Neuronal stem cell (in vitro differentiated cells): ENCODE measurements around the gene TFB2M.

Experiments used
- DNase-seq: peaks from one replicate; pipeline ENCODE4 v3.0.0-alpha.2; 2013; ENCODE audit warnings: low spot score
- H2AFZ ChIP-seq: one replicate; pipeline ENCODE4 v1.6.1; 2013; ENCODE audit warnings: mild to moderate bottlenecking, low read length, inconsistent platforms
- H2AK5ac ChIP-seq: 2 replicates; pipeline ENCODE4 v1.6.1; 2013; ENCODE audit warnings: low read depth, mild to moderate bottlenecking, inconsistent platforms, low read length, moderate library complexity, mixed read lengths
- H2BK120ac ChIP-seq: 2 replicates; pipeline ENCODE4 v1.6.1; 2013; ENCODE audit warnings: low read depth, mild to moderate bottlenecking, inconsistent platforms, low read length, moderate library complexity, mixed read lengths
- H2BK12ac ChIP-seq: one replicate; pipeline ENCODE4 v1.6.1; 2013; ENCODE audit warnings: low read length, inconsistent platforms
- H2BK15ac ChIP-seq: 2 replicates; pipeline ENCODE4 v1.6.1; 2013; ENCODE audit warnings: mild to moderate bottlenecking, low read length, inconsistent platforms, mixed read lengths
- H2BK5ac ChIP-seq: one replicate; pipeline ENCODE4 v1.6.1; 2013; ENCODE audit warnings: inconsistent platforms, mild to moderate bottlenecking, low read length, moderate library complexity
- H3K14ac ChIP-seq: one replicate; pipeline ENCODE4 v1.6.1; 2013; ENCODE audit warnings: low read length, inconsistent platforms
- H3K18ac ChIP-seq: 2 replicates; pipeline ENCODE4 v1.6.1; 2013; ENCODE audit warnings: low read length, inconsistent platforms
- H3K23ac ChIP-seq: 2 replicates; pipeline ENCODE4 v1.6.1; 2013; ENCODE audit warnings: low read depth, mild to moderate bottlenecking, mixed read lengths, low read length, inconsistent platforms; ENCODE audit not compliant: poor library complexity
- H3K27ac ChIP-seq: replicated peaks from 3 replicates; pipeline ENCODE4 v1.5.1; 2013; ENCODE audit warnings: low read length, inconsistent platforms
- H3K27me3 ChIP-seq, 3 experiments: 2 replicates each; pipeline ENCODE4 v1.6.1; 2013; ENCODE audit warnings: low read length in 3 of 3, mild to moderate bottlenecking in 2 of 3, inconsistent platforms in 1 of 3, low read depth in 1 of 3, mixed read lengths in 1 of 3, moderate library complexity in 1 of 3; ENCODE audit not compliant: control insufficient read depth in 3 of 3, insufficient read depth in 3 of 3
- H3K36me3 ChIP-seq, 2 donors: replicated peaks in 1 of 2; 2 replicates each; pipeline ENCODE4 v1.6.1; 2013; ENCODE audit warnings: low read length in 2 of 2; ENCODE audit not compliant: control insufficient read depth in 2 of 2, insufficient read depth in 2 of 2
- H3K4ac ChIP-seq: 2 replicates; pipeline ENCODE4 v1.6.1; 2013; ENCODE audit warnings: inconsistent platforms, mild to moderate bottlenecking, low read length, moderate library complexity
- H3K4me1 ChIP-seq, 2 donors: 1 replicate in 1 of 2; 2 replicates in 1 of 2; pipeline ENCODE4 v1.6.1; 2013; ENCODE audit warnings: low read length in 2 of 2, low read depth in 1 of 2; ENCODE audit not compliant: control insufficient read depth in 2 of 2, insufficient read depth in 1 of 2
- H3K4me2 ChIP-seq: one replicate; pipeline ENCODE4 v1.6.1; 2013; ENCODE audit warnings: mild to moderate bottlenecking, low read length, inconsistent platforms; ENCODE audit not compliant: insufficient read depth, poor library complexity, severe bottlenecking
- H3K4me3 ChIP-seq, 2 donors: 2 replicates each; pipeline ENCODE4 v1.5.1; 2013; ENCODE audit warnings: low read length in 2 of 2, mild to moderate bottlenecking in 2 of 2, inconsistent platforms in 1 of 2, moderate library complexity in 1 of 2
- H3K79me1 ChIP-seq: one replicate; pipeline ENCODE4 v1.6.1; 2013; ENCODE audit warnings: low read depth, mild to moderate bottlenecking, inconsistent platforms, low read length, moderate library complexity
- H3K9ac ChIP-seq: one replicate; pipeline ENCODE4 v1.6.1; 2013; ENCODE audit warnings: mild to moderate bottlenecking, low read depth, low read length, inconsistent platforms; ENCODE audit not compliant: poor library complexity
- H3K9me3 ChIP-seq, 2 donors: replicated peaks in 1 of 2; 2 replicates each; pipeline versions ENCODE3 to v1.6.1; 2013; ENCODE audit warnings: low read length in 2 of 2, mild to moderate bottlenecking in 2 of 2, inconsistent platforms in 1 of 2, low read depth in 1 of 2, mixed read lengths in 1 of 2, moderate library complexity in 1 of 2; ENCODE audit not compliant: control insufficient read depth in 2 of 2, insufficient read depth in 1 of 2
- H4K8ac ChIP-seq: one replicate; pipeline ENCODE4 v1.6.1; 2013; ENCODE audit warnings: low read depth, mild to moderate bottlenecking, inconsistent platforms, low read length, moderate library complexity
- H4K91ac ChIP-seq: one replicate; pipeline ENCODE4 v1.6.1; 2013; ENCODE audit warnings: low read length, low read depth, mild to moderate bottlenecking, inconsistent platforms; ENCODE audit not compliant: poor library complexity
- WGBS, 2 donors: extraction: QIAGEN DNeasy Blood & Tissue Kit; methylation state at CpG; one replicate each; pipeline ENCODE4 v1.1.7; 2013; ENCODE audit warnings: missing lambda C conversion rate in 2 of 2, mixed read lengths in 1 of 2; ENCODE audit not compliant: insufficient read length in 2 of 2, insufficient replicate concordance in 1 of 2; ENCODE audit errors: extremely low coverage in 2 of 2; 5-methylcytosine and 5-hydroxymethylcytosine counted together

Gene TFB2M

DNA sequence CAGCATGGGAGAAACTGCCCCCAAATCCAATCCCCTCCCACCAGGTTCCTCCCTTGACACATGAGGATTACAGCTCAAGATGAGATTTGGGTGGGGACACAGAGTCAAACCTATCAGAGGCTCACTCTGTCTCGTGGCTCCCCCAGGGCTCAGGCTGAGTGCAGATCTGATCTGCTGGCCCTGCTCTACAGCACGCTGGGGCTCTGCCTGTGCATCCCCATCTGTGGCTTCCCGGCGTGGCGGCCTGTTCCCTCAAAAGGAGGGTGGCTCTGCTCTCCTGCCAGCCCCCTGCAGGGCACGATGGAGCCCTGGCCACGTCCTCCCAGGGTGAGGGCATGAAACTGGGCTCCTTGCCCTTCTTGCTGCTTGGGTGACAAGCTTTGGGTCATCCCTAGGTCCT, 39.1 kb downstream of the TFB2M start:
- Histone ChIP-seq H2BK12ac (no peak overlapping the region), H3K14ac (no peak overlapping the region), H2BK5ac (no peak overlapping the region), H2AFZ (peak overlapping the region; percentile 54), H4K8ac (no peak overlapping the region), H3K27me3 (peaks cover 0 to 3% (median 0%) of the 10 kb centered on the region in 3 experiments), H2BK120ac (no peak overlapping the region), H2AK5ac (no peak overlapping the region), H2BK15ac (no peak overlapping the region), H3K18ac (no peak overlapping the region), H3K79me1 (no peaks in the 10 kb centered on the region), H3K4ac (no peak overlapping the region), H3K4me2 (no peak overlapping the region), H3K27ac (no peak overlapping the region), H3K9ac (no peak overlapping the region), H3K36me3 (no peaks in the 10 kb centered on the region), H3K4me3 (no peak overlapping the region), H3K4me1 (no peaks in the 10 kb centered on the region), H3K9me3 (peaks cover 9 to 21% of the 10 kb centered on the region in 2 donors), H4K91ac (no peak overlapping the region), H3K23ac (no peak overlapping the region)
- no CpG with 5 or more reads among the region's 7 CpGs for whole genome bisulfite sequencing, 2 donors
- DNase-seq, result no peak

GRCh38 chr1:246526380-246526779, 39.7 kb downstream of the TFB2M start:
- Histone ChIP-seq H3K27me3 (peaks cover 0 to 3% (median 0%) of the 10 kb centered on the region in 3 experiments), H3K4me1 (no peaks in the 10 kb centered on the region), H3K14ac (no peak overlapping the region), H4K8ac (no peak overlapping the region), H3K27ac (no peak overlapping the region), H2BK5ac (no peak overlapping the region), H3K79me1 (no peaks in the 10 kb centered on the region), H3K18ac (no peak overlapping the region), H2BK12ac (no peak overlapping the region), H3K9ac (peak overlapping the region; percentile 30), H2BK120ac (no peak overlapping the region), H2AFZ (no peak overlapping the region), H3K36me3 (no peaks in the 10 kb centered on the region), H2AK5ac (no peak overlapping the region), H4K91ac (no peak overlapping the region), H2BK15ac (no peak overlapping the region), H3K23ac (no peak overlapping the region), H3K4me3 (no peak overlapping the region), H3K9me3 (peaks cover 9 to 15% of the 10 kb centered on the region in 2 donors), H3K4ac (no peak overlapping the region), H3K4me2 (no peak overlapping the region)
- no peak for DNase-seq
- no CpG with 5 or more reads among the region's 4 CpGs for WGBS, 2 donors

- Histone ChIP-seq H3K79me1 (no peaks in the 10 kb centered on the region), H4K91ac (no peak overlapping the region), H2AK5ac (no peak overlapping the region), H3K4ac (no peak overlapping the region), H2AFZ (no peak overlapping the region), H4K8ac (no peak overlapping the region), H3K36me3 (no peaks in the 10 kb centered on the region), H2BK12ac (no peak overlapping the region), H2BK5ac (no peak overlapping the region), H3K14ac (no peak overlapping the region), H2BK15ac (no peak overlapping the region), H3K23ac (no peak overlapping the region), H3K9ac (no peak overlapping the region), H3K9me3 (peaks cover 25 to 26% of the 10 kb centered on the region in 2 donors), H3K4me1 (no peaks in the 10 kb centered on the region), H2BK120ac (no peak overlapping the region), H3K27ac (no peak overlapping the region), H3K27me3 (no peaks in the 10 kb centered on the region), H3K4me3 (no peak overlapping the region), H3K18ac (no peak overlapping the region), H3K4me2 (no peak overlapping the region)
- no peak for DNase-seq
- no CpG with 5 or more reads among the region's 1 CpG for WGBS, 2 donors
Observed at GRCh38 chr1:246519514-246519913, 46.5 kb downstream of the TFB2M start.

- peak overlapping the region; percentile 38 for H3K18ac ChIP-seq
Observed at GRCh38 chr1:246518456-246519205, 47.4 kb downstream of the TFB2M start.

More at GRCh38 chr1:246518456-246519205, 47.4 kb downstream of the TFB2M start:
- Histone ChIP-seq H2BK15ac (no peak overlapping the region), H3K9ac (no peak overlapping the region), H3K4me1 (no peaks in the 10 kb centered on the region), H2AK5ac (peak overlapping the region; percentile 68), H3K14ac (no peak overlapping the region), H3K9me3 (peaks cover 25 to 31% of the 10 kb centered on the region in 2 donors), H2AFZ (no peak overlapping the region), H3K23ac (no peak overlapping the region), H3K27me3 (no peaks in the 10 kb centered on the region), H2BK5ac (no peak overlapping the region), H3K4me2 (no peak overlapping the region), H2BK12ac (no peak overlapping the region), H2BK120ac (no peak overlapping the region), H4K91ac (no peak overlapping the region), H3K27ac (no peak overlapping the region), H3K4me3 (no peak overlapping the region), H3K79me1 (no peaks in the 10 kb centered on the region), H3K4ac (no peak overlapping the region), H3K36me3 (no peaks in the 10 kb centered on the region), H4K8ac (no peak overlapping the region)
- WGBS, 2 donors, result no CpG with 5 or more reads among the region's 17 CpGs
- DNase-seq, result no peak
